Activated CD8-positive, alpha-beta memory T cell treated with anti-CD3 and anti-CD28 coated beads, Interleukin-2, amount 50 U/mL, for 48 hours (primary cell): ENCODE measurements around the gene DALRD3.

Experiments used
- DNase-seq: peaks from one replicate; pipeline ENCODE4 v3.0.0-alpha.2; 2020

Gene DALRD3

DNA sequence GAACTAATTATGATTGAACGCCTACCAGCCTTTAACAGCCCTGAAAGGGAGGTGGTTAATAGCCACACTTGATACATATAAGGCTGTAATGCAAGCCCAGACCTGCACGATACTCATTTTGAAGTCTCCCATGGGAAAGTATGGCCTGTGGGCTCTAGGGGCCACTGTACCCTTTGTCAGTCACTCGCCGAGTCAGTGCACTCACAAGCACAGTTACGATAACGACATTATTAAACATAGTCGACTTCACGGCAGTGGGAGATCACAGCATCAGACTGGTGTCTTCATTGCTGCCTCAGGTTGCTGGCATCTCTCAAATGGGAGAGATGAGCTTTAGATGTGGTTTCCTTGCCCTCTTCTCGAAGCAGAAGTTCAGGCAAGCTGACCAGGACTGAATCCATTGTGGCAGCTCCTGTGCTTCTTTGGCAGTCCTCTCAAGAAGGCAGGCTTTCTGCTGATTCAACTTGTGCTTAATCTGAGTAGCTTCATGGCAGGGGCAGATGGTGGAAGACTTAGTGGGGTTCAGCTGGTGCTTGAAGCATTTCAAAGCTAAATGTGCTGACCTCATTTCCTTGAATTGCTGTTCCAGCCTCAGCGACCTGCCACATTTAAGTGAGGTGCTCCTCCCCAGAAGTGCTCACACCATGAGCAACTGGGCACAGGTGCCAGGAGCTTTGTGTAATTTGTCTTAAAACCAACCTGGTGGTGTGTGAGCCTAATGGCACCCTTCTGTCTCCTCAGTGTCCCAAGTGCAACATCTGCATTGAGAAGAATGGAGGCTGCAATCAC, 44.1 kb downstream of the DALRD3 start:
- no peak for DNase-seq

DNA sequence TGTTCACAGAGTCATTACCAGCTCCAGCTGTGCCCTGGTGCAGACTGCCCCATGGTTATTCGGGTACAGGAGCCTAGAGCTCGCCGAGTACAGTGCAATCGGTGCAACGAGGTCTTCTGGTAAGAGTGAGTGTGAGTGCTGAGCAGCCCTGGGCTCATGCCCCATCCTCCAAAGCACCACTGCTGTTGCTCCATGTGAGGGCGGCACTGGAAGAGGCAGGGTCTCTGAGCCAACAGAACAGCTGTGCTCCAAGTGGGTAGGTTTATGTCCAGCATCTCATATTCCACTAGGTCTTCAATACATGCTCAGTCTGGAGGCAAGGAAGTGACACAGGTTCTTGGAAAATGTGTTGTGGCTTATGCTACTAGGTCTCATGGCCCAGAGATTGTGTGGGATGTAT, 47.8 kb downstream of the DALRD3 start:
- no peak for DNase-seq

DNA sequence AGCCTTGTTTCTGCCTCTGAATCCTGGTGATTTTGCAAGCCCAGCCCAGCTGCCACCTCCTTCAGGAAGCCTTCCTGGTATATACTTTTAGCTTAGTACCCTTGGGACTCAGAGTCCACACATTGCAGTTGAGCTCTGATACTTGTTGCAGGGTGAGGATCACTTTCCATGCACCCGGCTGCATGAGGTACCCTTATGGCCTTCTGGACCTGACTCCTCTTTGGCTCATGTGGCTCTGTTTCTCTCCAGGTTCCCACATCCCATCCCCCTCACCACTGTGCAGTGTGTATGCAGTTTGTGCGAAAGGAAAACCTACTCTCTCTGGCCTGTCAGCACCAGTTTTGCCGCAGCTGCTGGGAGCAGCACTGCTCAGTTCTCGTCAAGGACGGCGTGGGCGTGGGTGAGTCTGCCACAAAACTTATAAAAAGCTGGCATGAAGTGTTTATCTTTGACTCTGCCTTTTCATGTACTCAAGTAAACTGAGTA, 51.5 kb downstream of the DALRD3 start:
- no peak for DNase-seq

DNA sequence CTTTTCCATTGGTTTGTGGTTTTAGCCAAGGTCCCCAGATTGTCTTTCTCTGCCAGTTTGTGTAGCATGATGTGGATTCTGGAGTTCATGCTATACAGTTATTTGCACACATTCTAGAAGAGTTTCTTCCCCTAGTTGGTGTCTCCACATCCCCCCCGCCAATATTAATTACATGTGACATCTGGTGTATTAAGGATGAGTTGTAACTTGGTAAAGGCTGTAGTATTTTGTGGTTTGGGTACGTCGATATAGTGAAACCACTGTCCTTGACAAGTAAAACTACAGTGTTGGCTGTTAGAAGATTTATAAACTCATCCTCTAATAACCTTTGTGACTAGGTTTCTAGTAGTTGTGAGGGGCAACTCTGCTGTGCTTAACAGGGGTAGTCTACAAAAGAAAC, 52.0 kb downstream of the DALRD3 start:
- no peak for DNase-seq
